Head of caudate nucleus (tissue), 42 donors: ENCODE data around the gene MAPK12.
"Not testable (repeated sequence)": the region's sequence is repeated elsewhere in the genome, so short reads cannot be mapped to it uniquely, and the experiment has no call there.

Source experiments
- DNase-seq, 42 donors: peaks; one replicate each; pipeline versions ENCODE4 v3.0.0 to v3.0.0-alpha.2; 2020 to 2021; ENCODE audit warnings: mixed read lengths in 7 of 42
- intact Hi-C: fragments of 100-400 bp; cut with DNase I; formaldehyde crosslinking; loops from one replicate; pipeline ENCODE4 v1.15.0; 2022

MAPK12 gene

DNA sequence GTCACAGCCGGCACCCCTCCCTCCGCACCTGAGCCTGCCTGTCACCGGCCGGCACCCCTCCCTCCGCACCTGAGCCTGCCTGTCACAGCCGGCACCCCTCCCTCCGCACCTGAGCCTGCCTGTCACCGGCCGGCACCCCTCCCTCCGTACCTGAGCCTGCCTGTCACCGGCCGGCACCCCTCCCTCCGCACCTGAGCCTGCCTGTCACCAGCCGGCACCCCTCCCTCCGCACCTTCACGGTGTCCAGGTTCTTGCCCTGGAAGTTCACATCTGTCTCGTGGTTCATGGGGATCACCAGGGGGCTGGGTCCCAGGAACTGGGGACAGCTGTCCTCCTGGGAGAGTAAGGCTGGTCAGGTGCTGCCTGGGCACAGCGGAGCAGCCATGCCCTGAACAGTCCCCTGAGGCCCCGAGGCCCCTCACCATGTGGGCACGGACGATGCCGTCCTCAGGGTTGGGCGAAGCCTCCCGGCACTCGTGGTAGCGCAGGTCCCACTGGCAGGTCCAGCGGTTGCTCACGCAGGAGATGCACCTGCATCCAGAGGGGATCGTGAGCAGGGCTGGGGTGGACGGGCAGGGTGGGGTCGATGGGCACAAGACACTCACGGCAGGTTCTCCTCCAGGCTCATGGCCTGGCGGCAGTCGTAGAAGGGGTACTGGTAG, 24.2 kb upstream of the MAPK12 start:
- intact Hi-C loops, result no loop called here
- DNase-seq, result no peak

DNA sequence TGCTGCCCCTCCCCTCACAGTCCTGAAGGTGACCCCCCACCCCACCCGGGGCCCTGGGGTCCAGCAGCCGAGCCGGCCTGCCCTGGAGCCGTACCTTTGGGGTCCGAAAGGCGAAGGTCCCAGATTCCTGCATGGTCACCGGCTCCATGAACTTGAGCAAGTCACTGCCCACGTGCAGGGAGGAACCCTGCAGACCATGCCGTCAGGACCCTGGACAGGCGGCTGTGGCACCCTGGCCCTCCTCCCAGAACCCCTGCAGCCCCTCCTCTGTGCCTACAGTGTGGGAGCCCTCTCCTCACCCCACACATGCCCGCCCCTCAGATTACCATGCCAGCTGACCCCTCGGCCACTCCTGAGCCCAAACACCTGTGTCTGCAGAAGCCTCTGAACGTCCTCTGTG, 23.0 kb upstream of the MAPK12 start:
- intact Hi-C loops, result no loop called here
- no peak for DNase-seq

DNA sequence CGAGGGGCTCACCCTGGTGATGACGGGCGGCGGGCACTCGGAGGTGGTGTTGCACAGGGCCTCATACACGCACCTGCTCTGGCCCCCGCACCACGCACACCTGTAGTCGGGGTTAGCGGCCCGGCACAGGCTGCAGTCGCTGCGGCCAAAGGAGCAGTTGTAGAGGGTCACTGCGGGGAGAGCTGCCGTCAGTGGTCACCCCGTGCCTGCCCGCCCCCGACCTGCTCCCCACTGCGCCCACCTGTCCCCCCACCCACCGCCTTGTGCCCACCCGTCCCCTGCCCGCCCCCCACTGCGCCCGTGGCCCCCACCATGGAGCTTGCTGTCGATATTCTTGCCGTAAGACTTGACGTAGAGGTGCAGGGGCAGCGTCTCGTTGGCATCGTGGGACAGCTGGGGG, 22.3 kb upstream of the MAPK12 start:
- intact Hi-C loops, result no loop called here

DNA sequence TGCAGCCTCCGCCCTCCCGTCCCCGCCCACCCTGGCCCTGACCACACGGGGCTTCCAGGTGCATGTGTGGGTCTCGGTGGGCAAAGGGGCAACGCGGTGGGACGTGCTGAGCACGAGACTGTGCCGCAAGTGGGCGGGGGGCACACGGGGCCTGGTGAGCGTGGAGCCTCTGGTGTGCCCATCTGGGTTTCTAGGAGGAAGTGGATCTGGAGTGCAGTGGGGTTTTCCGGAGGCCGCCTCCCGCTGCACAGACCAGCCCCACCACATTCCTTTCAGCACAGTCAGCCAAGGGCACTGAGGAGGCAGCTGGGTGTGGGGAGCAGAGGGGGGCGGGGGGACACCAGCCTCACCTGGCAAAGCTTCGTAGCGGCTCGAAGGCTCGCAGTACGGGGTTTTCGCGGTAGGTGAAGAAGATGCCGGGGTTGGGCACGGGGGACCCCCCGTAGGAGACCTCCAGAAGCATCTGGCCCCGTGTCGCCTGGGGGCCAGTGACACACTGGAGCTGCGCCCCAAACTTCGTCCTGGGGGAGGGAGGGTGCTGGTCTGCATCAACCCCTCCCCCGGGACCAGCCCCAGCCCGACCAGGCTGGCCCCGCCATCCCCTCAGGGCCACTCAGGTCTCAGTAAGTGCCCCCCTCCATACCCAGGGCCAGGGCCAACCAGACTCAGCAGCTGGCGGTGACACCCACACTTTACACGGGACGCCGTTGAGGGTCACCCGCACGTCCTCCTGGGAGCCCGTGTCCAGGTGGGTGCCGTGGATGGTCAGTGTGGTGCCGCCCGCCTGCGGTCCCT, 21.1 kb upstream of the MAPK12 start:
- no peak for DNase-seq
- intact Hi-C loops, result no loop called here

More for the DNA sequence above, 22.3 kb upstream of the MAPK12 start:
- DNase-seq, result no peak

DNA sequence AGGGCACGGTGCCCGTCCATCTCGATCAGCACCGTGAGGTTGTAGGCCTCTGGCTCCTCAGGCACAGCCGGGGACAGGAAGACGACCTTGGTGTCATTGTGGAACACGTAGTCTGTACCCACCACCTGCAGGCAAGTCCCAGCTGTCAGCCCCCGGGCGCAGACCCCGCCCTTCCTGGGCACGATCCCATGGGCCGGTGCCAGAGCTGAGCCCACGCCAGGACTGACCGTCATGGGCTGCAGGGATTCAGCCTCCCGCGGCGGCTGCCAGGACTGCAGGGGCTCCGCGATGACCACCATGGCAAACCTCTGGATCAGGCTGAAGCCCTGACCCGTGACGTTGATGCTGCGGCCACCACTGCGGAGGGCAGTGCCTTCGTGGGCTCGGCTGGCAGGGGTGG, 20.5 kb upstream of the MAPK12 start:
- intact Hi-C loops, result no loop called here
- DNase-seq, result no peak

DNA sequence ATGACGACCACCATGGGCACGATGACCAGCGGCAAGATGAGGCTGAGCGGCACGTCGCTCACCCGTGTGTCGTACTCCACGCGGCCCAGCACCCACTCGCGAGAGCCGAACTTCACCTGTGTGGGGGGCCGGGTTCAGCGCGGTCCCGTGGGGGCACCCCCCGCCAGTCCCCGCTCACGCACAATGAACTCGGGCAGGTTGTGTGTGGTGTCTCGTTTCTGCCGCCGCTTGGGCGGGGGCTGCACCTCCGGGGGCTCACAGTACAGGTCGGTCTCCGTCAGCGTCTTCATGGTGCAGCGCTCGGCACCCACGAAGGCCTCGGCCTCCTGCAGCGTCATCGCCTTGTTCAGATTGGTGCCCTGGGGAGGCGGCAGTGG, 19.9 kb upstream of the MAPK12 start:
- no peak for DNase-seq
- intact Hi-C loops, result no loop called here

DNA sequence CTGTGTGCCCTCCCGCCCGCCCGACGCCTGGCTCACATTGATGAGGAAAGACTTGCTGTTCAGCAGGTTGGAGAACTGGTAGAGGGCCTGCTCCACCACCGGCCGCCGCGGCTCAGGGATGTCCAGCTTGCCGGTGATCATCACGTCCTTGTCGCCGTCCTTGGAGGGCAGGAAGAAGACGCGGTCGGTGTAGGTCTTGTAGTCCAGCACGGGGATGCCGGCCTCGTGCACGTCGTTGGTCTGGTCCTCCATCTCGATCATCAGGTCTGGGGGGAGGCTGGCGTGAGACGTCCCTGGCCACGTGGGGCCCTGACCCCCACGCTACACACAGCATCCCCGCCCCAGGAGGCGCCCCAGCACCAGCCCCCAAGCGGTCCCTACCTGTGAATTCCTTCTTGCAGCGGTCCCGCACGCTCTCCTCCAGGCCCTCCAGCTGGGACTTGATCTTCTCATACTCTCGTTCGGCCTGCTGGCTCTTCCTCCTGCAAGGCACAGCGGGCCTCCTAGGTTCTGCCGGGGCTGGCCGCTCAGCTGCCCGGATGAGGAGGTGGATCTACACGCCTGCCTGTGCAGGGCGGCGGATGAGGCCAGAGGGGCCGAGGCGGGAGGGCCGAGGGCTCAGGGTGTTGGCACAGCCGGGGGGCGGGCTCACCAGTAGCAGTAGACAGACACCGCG, 19.4 kb upstream of the MAPK12 start:
- intact Hi-C loops, result no loop called here
- DNase-seq, result no peak

DNA sequence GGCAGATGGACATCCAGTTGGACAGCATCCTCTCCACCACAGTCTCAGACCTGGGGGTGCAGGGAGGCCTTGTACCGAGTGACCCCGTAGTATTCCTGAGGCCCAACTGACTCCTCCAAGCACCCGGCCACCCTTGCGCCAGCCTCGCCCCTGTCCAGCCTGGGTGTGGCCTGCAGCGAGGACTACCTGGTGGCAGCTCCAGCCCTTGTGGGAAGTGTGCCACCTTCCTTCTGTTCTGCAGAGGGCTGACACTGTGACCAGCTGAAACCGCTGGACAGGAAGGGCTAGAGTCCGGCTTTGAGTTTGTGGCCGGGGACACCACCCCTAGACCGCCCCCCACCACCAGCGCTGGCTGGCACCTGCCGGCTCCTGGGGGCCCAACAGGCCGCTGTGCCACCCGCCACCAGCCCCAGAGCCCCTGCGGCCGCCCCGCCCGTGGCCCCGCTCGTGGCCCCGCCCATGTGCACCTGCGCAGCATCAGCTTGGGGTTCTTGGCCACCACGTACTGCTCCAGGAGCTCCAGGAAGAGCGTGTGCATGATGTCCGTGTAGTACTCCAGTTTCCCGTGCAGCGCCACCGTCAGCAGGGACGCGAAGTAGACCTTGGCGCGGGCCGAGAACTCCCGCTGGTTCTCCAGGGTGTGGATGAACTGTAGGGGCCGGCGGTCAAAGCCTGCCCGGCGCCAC, 18.7 kb upstream of the MAPK12 start:
- intact Hi-C loops, result no loop called here
- no peak for DNase-seq

DNA sequence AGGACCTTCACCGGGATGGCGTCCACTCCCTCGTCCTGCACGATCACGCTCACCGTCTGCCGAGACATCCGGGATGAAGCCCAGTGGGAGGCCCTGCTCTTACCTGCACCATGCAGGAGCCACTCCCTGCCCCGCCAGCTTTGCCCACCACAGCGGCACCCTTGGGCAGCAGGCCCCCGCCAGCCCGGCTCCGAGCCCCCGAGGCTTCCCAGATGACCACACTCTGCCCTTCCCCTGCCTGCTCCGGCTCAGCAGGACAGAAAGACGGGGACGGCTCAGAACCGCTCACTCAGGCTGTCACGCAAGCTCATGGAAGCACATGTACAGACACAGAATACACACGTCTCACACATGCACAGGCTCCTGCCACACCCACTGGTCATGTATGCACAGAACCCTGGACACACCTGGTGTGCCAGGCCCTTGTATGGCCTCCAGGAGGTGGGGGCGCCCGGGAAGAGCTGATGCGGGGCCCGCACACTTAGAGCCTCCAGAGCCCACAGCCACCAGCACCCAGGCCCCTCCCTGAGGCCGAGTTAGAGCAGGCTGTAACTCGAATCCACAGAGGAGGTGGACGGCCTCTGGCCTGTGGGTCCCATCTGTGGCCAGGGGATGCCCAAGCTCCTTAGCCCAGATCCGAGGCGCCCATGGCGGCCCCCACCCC, 17.6 kb upstream of the MAPK12 start:
- intact Hi-C loops, result loop anchor here (5.0 kb wide), 1 partner anchor 48 kb away; the partner anchor contains the start of gene DENND6B
- no peak for DNase-seq

DNA sequence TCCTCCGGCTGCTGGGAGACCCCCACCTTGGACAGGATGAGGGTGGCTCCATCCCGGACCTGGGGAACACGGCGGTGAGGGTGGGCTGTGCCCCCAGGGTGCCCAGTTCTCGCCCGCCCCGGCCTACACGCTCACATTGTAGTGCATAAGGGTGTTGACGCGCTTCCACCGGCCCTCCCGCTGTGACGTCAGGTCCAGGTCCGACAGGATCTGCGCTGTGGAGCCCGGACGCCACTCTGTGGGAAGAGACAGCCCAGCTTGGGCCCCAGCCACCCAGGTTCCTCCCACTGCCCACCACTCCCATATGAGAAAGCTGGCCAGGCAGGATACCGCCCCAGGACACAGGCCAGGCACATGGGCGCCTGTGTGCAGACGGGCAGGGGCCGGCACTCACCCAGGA, 17.0 kb upstream of the MAPK12 start:
- intact Hi-C loops, result loop anchor here (5.0 kb wide), 1 partner anchor 49 kb away; the partner anchor contains the start of gene DENND6B
- no peak for DNase-seq

DNA sequence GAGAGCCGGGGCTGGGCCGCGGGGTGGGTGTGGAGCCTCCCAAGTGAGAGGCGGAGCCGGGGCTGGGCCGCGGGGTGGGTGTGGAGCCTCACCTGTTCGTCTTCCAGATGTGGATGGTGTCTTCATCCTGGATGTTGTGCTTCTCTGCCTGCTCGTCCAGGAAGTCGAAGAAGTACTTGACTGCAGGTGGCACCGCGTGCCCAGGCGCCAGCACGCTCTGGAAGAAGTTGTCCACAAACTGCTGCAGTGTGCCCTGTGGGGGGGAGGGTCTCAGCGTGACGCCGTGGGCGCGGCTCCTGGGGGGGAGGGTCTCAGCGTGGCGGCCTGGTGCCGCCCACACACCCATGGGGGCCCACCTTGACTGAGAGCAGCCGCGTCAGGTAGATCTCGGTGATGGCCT, 16.3 kb upstream of the MAPK12 start:
- no peak for DNase-seq
- intact Hi-C loops, result loop anchor here (5.0 kb wide), 1 partner anchor 50 kb away; the partner anchor contains the start of gene DENND6B

DNA sequence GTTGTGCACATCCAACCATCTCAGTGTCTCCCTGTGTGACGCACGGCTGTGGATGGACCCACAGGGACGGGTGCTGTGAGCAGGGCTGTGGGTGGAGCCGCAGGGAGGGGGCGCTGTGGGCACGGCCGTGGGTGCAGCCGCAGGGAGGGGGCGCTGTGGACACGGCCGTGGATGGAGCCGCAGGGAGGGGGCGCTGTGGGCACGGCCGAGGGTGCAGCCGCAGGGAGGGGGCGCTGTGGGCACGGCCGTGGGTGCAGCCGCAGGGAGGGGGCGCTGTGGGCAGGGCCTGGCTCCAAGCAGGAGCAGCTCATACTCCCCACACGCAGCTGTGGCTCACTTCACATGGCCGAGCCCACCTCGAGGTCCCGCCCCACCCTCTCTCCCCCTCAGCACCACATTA, 14.7 kb upstream of the MAPK12 start:
- intact Hi-C loops, result loop anchor here (5.0 kb wide), 1 partner anchor 51 kb away; the partner anchor contains the start of gene DENND6B
- peak; percentile 56 to 92 (median 80) for DNase-seq

DNA sequence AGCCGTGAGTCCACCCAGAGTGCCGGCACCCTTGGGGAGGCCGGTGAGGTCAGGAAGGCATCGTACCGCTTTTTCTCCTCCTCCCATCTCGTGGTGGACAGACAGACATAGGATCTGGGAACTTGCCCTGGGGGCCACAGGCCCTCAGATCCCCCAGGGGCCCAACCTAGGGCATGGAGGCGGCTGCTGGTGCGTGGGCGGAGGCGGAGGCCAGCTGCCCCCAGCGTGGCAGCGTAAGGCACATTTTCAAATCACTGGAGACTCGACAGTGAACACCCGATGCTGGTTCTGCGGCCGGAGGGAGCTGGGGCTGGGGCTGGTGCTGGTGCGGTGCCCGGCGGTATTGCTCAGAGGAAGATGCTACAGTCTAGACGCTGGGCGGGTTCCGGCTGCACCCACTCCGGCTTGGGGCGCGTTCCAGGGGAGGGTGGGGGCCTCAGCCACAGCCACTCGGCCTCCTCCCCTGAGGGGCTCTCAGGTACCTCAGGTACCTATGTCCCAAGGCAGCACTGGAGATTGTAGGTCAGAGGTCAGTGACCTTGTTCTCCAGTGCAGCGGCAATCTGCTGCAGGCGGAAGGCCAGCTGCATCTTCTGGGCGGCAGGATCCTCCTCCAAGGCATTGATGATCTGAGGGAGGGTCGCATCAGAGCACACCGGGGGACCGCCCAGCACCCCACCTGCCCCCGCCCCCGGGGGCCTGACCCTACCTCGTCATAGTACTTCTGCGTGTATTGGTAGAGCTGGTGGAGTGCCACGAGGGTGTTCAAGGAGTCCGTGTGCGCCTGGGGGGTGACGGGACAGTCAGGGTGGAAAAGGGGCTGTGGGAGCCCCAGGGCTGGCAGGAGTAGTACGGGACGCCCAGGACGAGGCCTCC, 13.9 kb upstream of the MAPK12 start:
- intact Hi-C loops, result loop anchor here (5.0 kb wide), 1 partner anchor 52 kb away; the partner anchor contains the start of gene DENND6B
- no peak for DNase-seq

DNA sequence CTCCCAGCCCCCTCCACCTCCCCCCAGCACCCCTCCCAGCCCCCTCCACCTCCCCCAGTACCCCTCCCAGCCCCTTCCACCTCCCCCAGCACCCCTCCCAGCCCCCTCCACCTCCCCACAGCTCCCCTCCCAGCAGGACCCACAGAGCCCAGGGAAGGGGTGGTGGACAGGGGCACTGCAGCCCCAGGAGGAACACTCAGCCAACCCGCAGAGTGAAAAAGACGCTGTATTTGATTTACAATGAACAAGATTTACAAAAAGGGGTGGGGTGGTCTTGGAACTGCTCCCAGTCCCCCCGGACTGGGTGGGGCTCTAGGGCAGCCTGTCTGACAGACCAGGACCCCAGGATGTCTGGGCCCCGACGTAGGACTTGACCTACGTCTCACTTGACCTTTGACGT, 13.3 kb upstream of the MAPK12 start:
- intact Hi-C loops, result loop anchor here (5.0 kb wide), 1 partner anchor 53 kb away; the partner anchor contains the start of gene DENND6B
- no peak for DNase-seq

DNA sequence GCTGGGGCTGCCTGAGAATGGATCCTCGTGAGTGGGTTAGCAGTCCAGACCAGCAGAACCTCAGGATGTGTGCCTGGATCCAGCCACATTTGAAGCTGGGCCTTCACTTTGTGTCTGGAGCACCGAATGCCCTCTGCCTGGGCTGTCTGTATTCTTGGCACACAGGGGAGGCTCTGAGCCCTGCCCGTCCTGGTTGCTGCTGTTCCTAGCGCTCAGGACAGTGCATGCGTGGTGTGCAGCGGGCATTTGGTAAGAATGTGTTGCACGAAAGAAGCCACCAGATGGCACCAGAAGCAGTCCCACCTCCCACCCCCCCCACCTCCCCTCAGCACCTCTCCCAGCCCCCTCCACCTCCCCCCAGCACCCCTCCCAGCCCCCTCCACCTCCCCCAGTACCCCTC, 12.8 kb upstream of the MAPK12 start:
- peak in 38 of 42 donors; percentile 43 to 83 (median 63) for DNase-seq
- intact Hi-C loops, result no loop called here

DNA sequence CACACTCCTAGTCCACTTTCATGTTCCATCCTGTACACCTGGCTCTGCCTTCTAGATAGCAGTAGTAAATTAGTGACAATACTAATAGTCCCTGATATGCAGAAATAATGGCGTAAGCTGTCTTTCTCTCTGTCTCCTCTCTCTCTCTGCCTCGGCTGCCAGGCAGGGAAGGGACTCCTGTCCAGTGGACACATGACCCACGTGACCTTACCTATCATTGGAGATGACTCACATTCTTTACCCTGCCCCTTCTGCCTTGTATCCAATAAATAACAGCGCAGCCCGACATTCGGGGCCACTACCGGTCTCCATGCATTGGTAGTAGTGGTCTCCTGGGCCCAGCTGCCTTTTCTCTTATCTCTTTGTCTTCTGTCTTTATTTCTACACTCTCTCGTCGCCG, 12.3 kb upstream of the MAPK12 start:
- DNase-seq, intact Hi-C loops: not testable (repeated sequence)

DNA sequence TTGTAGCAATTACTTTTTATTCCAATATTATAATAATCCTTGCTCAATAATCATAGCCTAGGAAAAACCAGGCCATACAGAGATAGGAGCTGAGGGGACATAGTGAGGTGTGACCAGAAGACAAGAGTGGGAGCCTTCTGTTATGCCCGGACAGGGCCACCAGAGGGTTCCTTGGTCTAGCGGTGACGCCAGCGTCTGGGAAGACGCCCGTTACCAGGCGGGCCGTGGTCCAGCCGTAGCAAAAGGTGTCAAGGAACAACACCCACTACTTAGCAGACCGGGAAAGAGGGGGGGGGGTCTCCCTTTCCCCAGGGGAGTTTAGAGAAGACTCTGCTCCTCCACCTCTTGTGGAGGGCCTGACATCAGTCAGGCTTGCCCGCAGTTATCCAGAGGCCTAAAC, 11.9 kb upstream of the MAPK12 start:
- DNase-seq, intact Hi-C loops: not testable (repeated sequence)
